GM20431 (cell line): ENCODE measurements around the gene PTCRA.

Experiments
- in situ Hi-C: fragments of 300-500 bp; cut with MseI, MboI; formaldehyde crosslinking; loops from one replicate; pipeline ENCODE4 v1.15.0; 2020; ENCODE audit warnings: low sequenced_read_pairs; ENCODE audit not compliant: unreplicated experiment

Gene PTCRA

GRCh38 chr6:42902429-42903263 lies 13.2 kb upstream of the PTCRA start:
- in situ Hi-C loops, result loop anchor here (25.0 kb wide), 1 partner anchor 235 kb away; no protein-coding TSS in a partner anchor

GRCh38 chr6:42904467-42904866 lies 11.4 kb upstream of the PTCRA start:
- in situ Hi-C loops, result loop anchor here (25.0 kb wide), 1 partner anchor 233 kb away; no protein-coding TSS in a partner anchor

GRCh38 chr6:42907336-42907735 lies 8.5 kb upstream of the PTCRA start:
- in situ Hi-C loops, result loop anchor here (25.0 kb wide), 1 partner anchor 230 kb away; no protein-coding TSS in a partner anchor

- in situ Hi-C loops, result loop anchor here (25.0 kb wide), 1 partner anchor 227 kb away; no protein-coding TSS in a partner anchor
Measured at GRCh38 chr6:42909835-42910234, 6.0 kb upstream of the PTCRA start.

GRCh38 chr6:42911171-42912021 lies 4.5 kb upstream of the PTCRA start:
- in situ Hi-C loops, result loop anchor here (25.0 kb wide), 1 partner anchor 226 kb away; no protein-coding TSS in a partner anchor

- in situ Hi-C loops, result loop anchor here (25.0 kb wide), 1 partner anchor 223 kb away; no protein-coding TSS in a partner anchor
Measured at GRCh38 chr6:42914546-42914945, 1.3 kb upstream of the PTCRA start.

- in situ Hi-C loops, result loop anchor here (25.0 kb wide), 1 partner anchor 221 kb away; no protein-coding TSS in a partner anchor
Measured at GRCh38 chr6:42916288-42916687, 435 bp downstream of the PTCRA start.

GRCh38 chr6:42921801-42922200 lies 5.9 kb downstream of the PTCRA start:
- in situ Hi-C loops, result loop anchor here (25.0 kb wide), 1 partner anchor 216 kb away; no protein-coding TSS in a partner anchor

GRCh38 chr6:42923666-42924065 lies 7.8 kb downstream of the PTCRA start:
- in situ Hi-C loops, result loop anchor here (25.0 kb wide), 1 partner anchor 214 kb away; no protein-coding TSS in a partner anchor

- in situ Hi-C loops, result no loop called here
Measured at GRCh38 chr6:42925248-42925857, 9.5 kb downstream of the PTCRA start.

- in situ Hi-C loops, result no loop called here
Measured at GRCh38 chr6:42928986-42929820, 13.3 kb downstream of the PTCRA start, which contains the start of gene CNPY3. TSS of gene CNPY3 (plus strand) at chr6:42929480. CDS start at chr6:42929571, 91 bp downstream.

GRCh38 chr6:42929821-42930360 lies 14.0 kb downstream of the PTCRA start:
- in situ Hi-C loops, result no loop called here

GRCh38 chr6:42932412-42932811 lies 16.6 kb downstream of the PTCRA start:
- in situ Hi-C loops, result no loop called here

- in situ Hi-C loops, result no loop called here
Measured at GRCh38 chr6:42933205-42933604, 17.4 kb downstream of the PTCRA start.

GRCh38 chr6:42935322-42935721 lies 19.5 kb downstream of the PTCRA start:
- in situ Hi-C loops, result no loop called here

- in situ Hi-C loops, result no loop called here
Measured at GRCh38 chr6:42936398-42936797, 20.5 kb downstream of the PTCRA start.

GRCh38 chr6:42937548-42938427 lies 21.9 kb downstream of the PTCRA start:
- in situ Hi-C loops, result no loop called here

GRCh38 chr6:42938428-42938796 lies 22.6 kb downstream of the PTCRA start:
- in situ Hi-C loops, result no loop called here
